Keratinocyte (primary cell): ENCODE data around the gene DLEC1. TPM values are rescaled to one million over a fixed set of nuclear protein-coding genes. Genes with fewer than 3 reads are reported as not detected.

Experiments used
- DNase-seq: peaks from one replicate; pipeline ENCODE4 v3.0.0-alpha.2; 2011; ENCODE audit warnings: low read depth, missing footprints, low spot score
- FAIRE-seq: peaks from 2 replicates; lab custom pipeline; 2011; peaks lifted over from hg19 to GRCh38; lab: Jason Lieb, UNC
- H2AFZ ChIP-seq: 2 replicates; pipeline ENCODE4 v1.6.0; 2012; ENCODE audit warnings: low read length, control low read depth, inconsistent platforms; ENCODE audit not compliant: control insufficient read depth
- H3K27ac ChIP-seq: 2 replicates; pipeline ENCODE4 v1.5.1; 2011; ENCODE audit warnings: low read length; ENCODE audit not compliant: control insufficient read depth, insufficient read depth
- H3K27me3 ChIP-seq: 3 replicates; pipeline ENCODE4 v1.6.0; 2011; ENCODE audit warnings: low read length; ENCODE audit not compliant: control insufficient read depth, insufficient read depth; ENCODE audit errors: extremely low read depth
- H3K36me3 ChIP-seq, 2 experiments: 2 replicates in 1 of 2; 3 replicates in 1 of 2; pipeline ENCODE4 v1.5.1; 2011; ENCODE audit warnings: low read length in 2 of 2, mild to moderate bottlenecking in 1 of 2; ENCODE audit not compliant: control insufficient read depth in 2 of 2, insufficient read depth in 2 of 2; ENCODE audit errors: extremely low read depth in 1 of 2
- H3K4me1 ChIP-seq: 3 replicates; pipeline ENCODE4 v1.5.1; 2011; ENCODE audit warnings: low read length; ENCODE audit not compliant: control insufficient read depth, insufficient read depth; ENCODE audit errors: extremely low read depth
- H3K4me2 ChIP-seq: 3 replicates; pipeline ENCODE4 v1.6.0; 2011; ENCODE audit warnings: low read depth, low read length; ENCODE audit not compliant: control insufficient read depth, insufficient read depth; ENCODE audit errors: extremely low read depth
- H3K4me3 ChIP-seq, 3 experiments: fragments of 200-600 bp in 1 of 3; sonication (generic) in 1 of 3; 2 replicates in 2 of 3; 3 replicates in 1 of 3; pipeline ENCODE4 v1.5.1; 2011 to 2016; ENCODE audit warnings: low read length in 3 of 3, mild to moderate bottlenecking in 3 of 3, control low read depth in 2 of 3, inconsistent platforms in 1 of 3, low read depth in 1 of 3, mixed read lengths in 1 of 3, mixed run types in 1 of 3, moderate library complexity in 1 of 3; ENCODE audit not compliant: control insufficient read depth in 2 of 3, insufficient read depth in 2 of 3; ENCODE audit errors: extremely low read depth in 1 of 3
- H3K79me2 ChIP-seq: 2 replicates; pipeline ENCODE4 v1.6.0; 2012; ENCODE audit warnings: low read length; ENCODE audit not compliant: control insufficient read depth, insufficient read depth
- H3K9ac ChIP-seq: 3 replicates; pipeline ENCODE4 v1.6.0; 2011; ENCODE audit warnings: low read length; ENCODE audit not compliant: control insufficient read depth, insufficient read depth; ENCODE audit errors: extremely low read depth
- H3K9me1 ChIP-seq: 3 replicates; pipeline ENCODE4 v1.6.0; 2011; ENCODE audit warnings: low read length; ENCODE audit not compliant: control insufficient read depth, insufficient read depth; ENCODE audit errors: extremely low read depth
- H3K9me3 ChIP-seq: 2 replicates; pipeline ENCODE4 v1.5.1; 2012; ENCODE audit warnings: low read depth, low read length; ENCODE audit not compliant: control insufficient read depth
- H4K20me1 ChIP-seq: 3 replicates; pipeline ENCODE4 v1.6.0; 2011; ENCODE audit warnings: low read length; ENCODE audit not compliant: control insufficient read depth, insufficient read depth; ENCODE audit errors: extremely low read depth
- CTCF ChIP-seq, 3 experiments: IDR thresholded peaks in 1 of 3; conservative IDR thresholded peaks in 1 of 3; optimal IDR thresholded peaks in 1 of 3; 2 replicates in 2 of 3; 3 replicates in 1 of 3; pipeline versions ENCODE3 to v1.5.1; 2011; ENCODE audit warnings: low read length in 3 of 3, mild to moderate bottlenecking in 3 of 3, moderate library complexity in 2 of 3, control low read depth in 1 of 3, inconsistent platforms in 1 of 3; ENCODE audit not compliant: insufficient read depth in 2 of 3; ENCODE audit errors: extremely low read depth in 1 of 3
- EZH2 ChIP-seq: IDR thresholded peaks from one replicate; pipeline ENCODE4 v1.6.1; 2012; ENCODE audit warnings: inconsistent platforms, mild to moderate bottlenecking, low read length, moderate library complexity
- dilution Hi-C: fragments of 300-500 bp; cut with MboI; formaldehyde crosslinking; loops from one replicate; pipeline ENCODE4 v1.7.0; 2020; ENCODE audit warnings: low sequenced_read_pairs; ENCODE audit not compliant: extremely low pct_ligation_motif_present
- polyA plus RNA-seq, 5 experiments: library from polyadenylated mRNA; depleted of rRNA in 3 of 5; stranded (reverse) in 3 of 5; stranded (forward) in 1 of 5; unstranded in 1 of 5; fragments of >200 nt; gene quantifications; 1 replicate in 1 of 5; 2 replicates in 3 of 5; 3 replicates in 1 of 5; pipeline versions ENCODE4 v1.2.1 to v1.2.3, GENCODE V29; 2011 to 2012; ENCODE audit warnings: missing spikeins in 2 of 5, low read depth in 1 of 5, low replicate concordance in 1 of 5

The DLEC1 gene
- polyA plus RNA-seq, 1 donor (not counting 4 experiments of a cell fraction or from before 2014, with no cell fraction given): not detected

DNA sequence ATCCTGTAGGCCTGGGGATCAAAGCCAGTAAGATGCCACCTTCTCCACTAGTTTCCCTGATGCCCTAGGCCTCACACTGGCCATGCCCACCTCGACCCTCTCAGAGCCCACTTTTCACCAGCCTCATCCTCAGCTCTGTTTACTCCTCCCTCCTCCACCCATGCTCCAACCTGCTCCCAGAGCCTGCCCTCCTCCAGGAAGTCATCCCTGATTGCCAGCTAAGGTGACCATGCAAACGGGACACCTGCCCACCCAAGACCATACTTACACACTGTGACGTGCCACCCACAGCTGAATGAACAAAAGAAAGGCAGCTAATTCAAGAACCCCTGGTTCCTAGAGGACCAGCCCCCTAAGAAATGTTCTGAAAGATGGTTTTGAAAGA lies 18.7 kb upstream of the DLEC1 start:
- FAIRE-seq (no peak), DNase-seq (no peak)
- Histone ChIP-seq H3K4me1 (peaks cover 6% of the 10 kb centered on the region), H3K79me2 (peaks cover 2% of the 10 kb centered on the region), H3K27me3 (no peaks in the 10 kb centered on the region), H3K9me3 (peaks cover 4% of the 10 kb centered on the region), H4K20me1 (peaks cover 1% of the 10 kb centered on the region), H2AFZ (no peak overlapping the region), H3K4me3 (no peak overlapping the region), H3K9ac (no peak overlapping the region), H3K4me2 (no peak overlapping the region), H3K36me3 (peaks cover 13 to 24% of the 10 kb centered on the region in 2 experiments), H3K27ac (no peak overlapping the region), H3K9me1 (no peaks in the 10 kb centered on the region)
- no peak for TF ChIP-seq EZH2
- no peak for TF ChIP-seq CTCF (optimal IDR thresholded peaks at IDR 0.05 in 1 of 3, IDR thresholded peaks at IDR 0.05 in 1 of 3, conservative IDR thresholded peaks at IDR 0.05 in 1 of 3; ENCODE audit: extremely low read depth in 1 of 3, insufficient read depth in 2 of 3, low read length in 3 of 3)
- dilution Hi-C loops: no loop called here

DNA sequence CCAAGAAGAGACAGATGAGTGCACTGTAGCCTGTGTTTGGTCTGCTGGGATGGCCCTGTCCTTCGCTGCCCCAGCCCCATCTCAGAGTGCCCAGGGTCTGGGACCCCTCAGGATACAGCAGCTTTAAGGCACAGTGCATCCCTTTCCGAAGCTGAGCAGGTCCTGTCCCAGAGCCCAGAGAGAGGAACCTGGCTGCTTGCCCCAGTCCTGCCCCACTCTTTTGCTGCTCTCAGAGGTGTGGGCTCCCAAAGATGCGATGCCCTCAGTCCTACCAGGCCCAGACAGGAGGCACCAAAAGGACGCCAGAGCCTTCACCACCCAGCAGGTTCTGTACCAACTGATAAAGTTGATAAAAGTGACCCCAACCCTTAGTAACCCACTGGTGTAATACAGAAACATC lies 17.8 kb upstream of the DLEC1 start:
- no peak for FAIRE-seq
- no peak for DNase-seq
- H3K27ac ChIP-seq: no peak overlapping the region
- dilution Hi-C loops: no loop called here
- no peak overlapping the region for H2AFZ ChIP-seq
- no peaks in the 10 kb centered on the region for H3K27me3 ChIP-seq
- H3K36me3 ChIP-seq: peaks cover 7 to 18% of the 10 kb centered on the region in 2 experiments
- peaks cover 3% of the 10 kb centered on the region for H4K20me1 ChIP-seq
- peaks cover 3% of the 10 kb centered on the region for H3K9me3 ChIP-seq
- no peak overlapping the region for H3K4me3 ChIP-seq
- peaks cover 2% of the 10 kb centered on the region for H3K79me2 ChIP-seq
- no peak overlapping the region for H3K9ac ChIP-seq
- peaks cover 14% of the 10 kb centered on the region for H3K4me1 ChIP-seq
- no peak overlapping the region for H3K4me2 ChIP-seq
- TF ChIP-seq CTCF (optimal IDR thresholded peaks at IDR 0.05 in 1 of 3, IDR thresholded peaks at IDR 0.05 in 1 of 3, conservative IDR thresholded peaks at IDR 0.05 in 1 of 3; ENCODE audit: extremely low read depth in 1 of 3, insufficient read depth in 2 of 3, low read length in 3 of 3) (no peak), EZH2 (no peak)
- H3K9me1 ChIP-seq: no peaks in the 10 kb centered on the region
